Caki2 (cell line): ENCODE data around the gene TMEM59. TPM values are rescaled to one million over a fixed set of nuclear protein-coding genes. Genes with fewer than 3 reads are reported as not detected.
"Not testable (repeated sequence)": the region's sequence is repeated elsewhere in the genome, so short reads cannot be mapped to it uniquely, and the experiment has no call there.

Experiments used
- DNase-seq: peaks from one replicate; pipeline ENCODE4 v3.0.0-alpha.2; 2015; ENCODE audit warnings: low read depth
- in situ Hi-C: cut with HindIII; loops from 2 replicates; pipeline ENCODE4 v1.10.0; 2016; ENCODE audit warnings: low sequenced_read_pairs, low pct_unique_long_range_greater_than_20kb, mixed read lengths
- total RNA-seq: library from RNA; depleted of rRNA; stranded (reverse); fragments of >200 nt; shearing (Covaris generic); gene quantifications from 2 replicates; pipeline ENCODE4 v1.2.3, GENCODE V29; 2014; ENCODE audit warnings: low replicate concordance; rRNA removed

TMEM59 gene, protein sequence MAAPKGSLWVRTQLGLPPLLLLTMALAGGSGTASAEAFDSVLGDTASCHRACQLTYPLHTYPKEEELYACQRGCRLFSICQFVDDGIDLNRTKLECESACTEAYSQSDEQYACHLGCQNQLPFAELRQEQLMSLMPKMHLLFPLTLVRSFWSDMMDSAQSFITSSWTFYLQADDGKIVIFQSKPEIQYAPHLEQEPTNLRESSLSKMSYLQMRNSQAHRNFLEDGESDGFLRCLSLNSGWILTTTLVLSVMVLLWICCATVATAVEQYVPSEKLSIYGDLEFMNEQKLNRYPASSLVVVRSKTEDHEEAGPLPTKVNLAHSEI
- total RNA-seq: 109 and 146 TPM in 2 replicates

DNA sequence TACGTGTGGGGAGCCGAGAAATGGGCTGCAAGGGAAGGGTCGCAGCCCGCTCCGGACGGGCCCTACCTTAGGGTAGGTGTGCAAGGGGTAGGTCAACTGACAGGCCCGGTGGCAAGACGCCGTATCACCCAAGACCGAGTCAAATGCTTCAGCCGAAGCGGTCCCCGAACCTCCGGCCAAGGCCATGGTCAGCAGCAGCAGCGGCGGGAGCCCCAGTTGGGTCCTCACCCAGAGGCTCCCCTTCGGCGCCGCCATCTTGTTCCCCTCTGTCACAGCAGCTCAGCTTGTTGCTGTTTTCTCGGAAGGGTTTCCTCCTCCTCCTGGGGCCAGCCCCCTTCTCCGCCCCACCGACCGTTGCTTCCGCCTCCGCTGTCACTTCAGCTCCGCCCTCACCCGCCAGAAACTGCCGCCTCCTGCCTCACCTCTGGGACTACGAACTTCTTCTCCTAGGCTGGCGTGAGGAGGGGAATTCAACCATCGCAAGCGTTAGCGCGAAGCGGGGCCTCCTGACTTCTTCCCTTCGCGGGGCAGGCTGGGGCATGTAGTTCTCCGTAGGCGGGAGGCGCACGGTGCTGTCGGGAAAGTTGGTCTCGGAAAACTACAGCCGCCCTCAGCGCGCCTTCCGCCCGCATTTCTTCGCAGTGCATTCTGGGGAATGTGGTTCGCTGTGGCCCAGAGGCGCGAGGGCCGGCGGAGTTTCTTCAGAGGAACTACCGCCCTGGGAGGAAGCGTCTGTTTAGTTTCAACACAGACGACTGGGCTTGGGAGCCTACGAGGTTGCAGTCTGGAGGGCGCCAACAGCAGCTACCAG, at the start of gene TMEM59, which contains the start of gene TCEANC2:
Gene TMEM59, minus strand, starts transcription at position 271 of the 811 bp plus-strand sequence. Its CDS starts 16 bp downstream, at position 255.
Gene TCEANC2, plus strand, starts transcription at position 675 of the 811 bp plus-strand sequence. CDS start 815 bp downstream, outside the sequence.
- in situ Hi-C loops: no loop called here

GRCh38 chr1:54100500-54100899, 47.5 kb upstream of the TMEM59 start:
- no peak for DNase-seq
- in situ Hi-C loops: no loop called here

More for the DNA sequence above, at the start of gene TMEM59, which contains the start of gene TCEANC2:
- peak; percentile 100 for DNase-seq

- in situ Hi-C loops: no loop called here
- no peak for DNase-seq
Measured at GRCh38 chr1:54099061-54099610, 46.1 kb upstream of the TMEM59 start.

- no peak for DNase-seq
- in situ Hi-C loops: no loop called here
Measured at GRCh38 chr1:54096877-54097240, 43.9 kb upstream of the TMEM59 start.

- no peak for DNase-seq
- in situ Hi-C loops: no loop called here
Measured at GRCh38 chr1:54096227-54096876, 43.3 kb upstream of the TMEM59 start.

- in situ Hi-C loops: no loop called here
- no peak for DNase-seq
Measured at GRCh38 chr1:54095546-54096226, 42.7 kb upstream of the TMEM59 start.

GRCh38 chr1:54094730-54095105, 41.7 kb upstream of the TMEM59 start:
- in situ Hi-C loops: not testable (repeated sequence)

DNA sequence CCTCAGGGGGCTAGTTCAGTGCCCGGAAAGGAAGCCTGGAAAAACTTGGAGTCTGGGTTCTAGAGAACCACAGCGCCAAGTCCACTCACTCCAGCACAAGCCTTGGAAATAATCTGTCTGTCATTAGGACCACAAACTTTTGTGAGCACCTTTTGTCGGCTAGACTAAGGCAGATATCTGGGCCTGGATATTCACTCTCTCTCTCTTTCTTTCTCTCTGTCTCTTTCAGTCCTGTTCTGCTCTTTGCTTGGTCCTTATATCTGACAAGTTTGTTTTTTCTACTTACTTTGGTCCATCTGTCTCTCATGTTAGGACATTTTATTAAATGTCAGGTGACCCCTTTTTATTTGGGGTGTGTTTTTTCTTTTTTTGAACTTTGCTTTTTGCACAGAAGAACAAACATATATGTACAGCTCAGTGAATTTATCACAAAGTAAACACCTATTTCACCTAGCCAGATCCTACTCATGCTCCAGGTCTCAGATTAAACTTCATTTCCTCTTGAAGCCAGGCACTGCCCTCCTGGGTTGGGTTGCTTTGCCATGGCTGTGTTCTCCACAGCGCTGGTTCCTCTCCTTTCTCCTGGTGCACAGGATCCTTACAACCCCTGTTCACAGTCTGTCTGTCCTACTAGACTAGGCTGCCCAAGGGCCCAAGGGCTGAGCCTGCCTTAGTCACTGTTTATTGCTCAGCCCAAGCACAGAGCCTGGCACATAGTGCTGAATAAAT, 41.2 kb upstream of the TMEM59 start:
- in situ Hi-C loops: no loop called here
- DNase-seq: no peak

More at GRCh38 chr1:54094730-54095105, 41.7 kb upstream of the TMEM59 start:
- not testable (repeated sequence) for DNase-seq

GRCh38 chr1:54091666-54092065, 38.7 kb upstream of the TMEM59 start:
- DNase-seq: no peak
- in situ Hi-C loops: no loop called here

DNA sequence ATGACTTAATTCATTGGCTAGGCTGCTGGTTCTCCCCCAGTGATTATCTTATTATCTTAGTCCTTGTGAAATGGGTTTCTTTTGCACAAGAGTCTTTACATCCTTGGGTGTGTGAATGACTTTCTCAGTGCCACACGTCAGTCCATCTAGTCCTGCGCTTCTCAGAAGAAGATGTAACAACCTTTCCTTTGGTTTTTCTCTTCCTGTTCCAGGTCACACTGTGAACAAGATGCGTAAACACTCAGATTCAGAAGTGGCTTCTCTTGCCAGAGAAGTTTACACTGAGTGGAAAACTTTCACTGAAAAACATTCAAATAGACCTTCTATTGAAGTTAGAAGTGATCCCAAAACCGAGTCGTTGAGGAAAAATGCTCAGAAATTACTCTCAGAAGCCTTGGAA, 35.4 kb upstream of the TMEM59 start:
- DNase-seq: no peak
- in situ Hi-C loops: no loop called here

DNA sequence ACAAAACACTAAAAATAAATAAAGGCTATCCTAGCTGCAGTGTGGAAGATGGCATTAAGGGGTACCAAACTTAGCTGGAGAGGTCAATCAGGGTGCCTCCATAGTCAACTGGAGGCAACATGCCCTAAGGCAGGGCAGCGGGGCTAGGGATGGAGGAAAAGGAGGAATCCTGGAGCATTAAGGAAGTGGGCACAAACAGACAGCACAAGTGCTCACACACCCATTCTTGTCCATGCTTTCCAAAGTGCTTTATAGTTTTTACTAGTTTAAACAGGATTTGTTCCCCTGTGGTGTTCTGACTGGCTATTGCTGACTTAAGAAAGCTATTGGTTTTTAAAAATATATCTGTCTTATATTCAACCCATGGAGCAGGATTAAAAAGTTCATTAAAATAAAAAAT, 33.8 kb upstream of the TMEM59 start:
- in situ Hi-C loops: no loop called here
- DNase-seq: no peak

DNA sequence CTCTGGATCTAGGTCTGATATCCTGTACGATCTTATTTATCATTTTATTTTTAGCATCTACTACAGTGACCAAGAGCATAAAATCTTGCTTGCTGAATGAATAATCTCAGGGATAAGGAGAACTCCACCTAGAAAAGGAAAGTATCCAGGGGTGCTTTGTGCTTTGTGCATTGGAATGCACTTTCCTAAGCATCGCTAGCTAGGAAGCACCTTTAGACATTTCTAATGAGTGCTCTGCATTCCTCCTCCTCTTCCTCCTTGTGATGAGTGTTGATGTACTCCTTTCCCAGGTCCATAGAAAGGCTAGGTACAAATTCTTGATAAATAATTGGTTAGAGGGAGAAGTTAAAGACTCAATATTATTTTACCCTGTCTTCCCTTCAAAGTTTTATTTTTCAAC, 31.8 kb upstream of the TMEM59 start:
- DNase-seq: no peak
- in situ Hi-C loops: no loop called here

DNA sequence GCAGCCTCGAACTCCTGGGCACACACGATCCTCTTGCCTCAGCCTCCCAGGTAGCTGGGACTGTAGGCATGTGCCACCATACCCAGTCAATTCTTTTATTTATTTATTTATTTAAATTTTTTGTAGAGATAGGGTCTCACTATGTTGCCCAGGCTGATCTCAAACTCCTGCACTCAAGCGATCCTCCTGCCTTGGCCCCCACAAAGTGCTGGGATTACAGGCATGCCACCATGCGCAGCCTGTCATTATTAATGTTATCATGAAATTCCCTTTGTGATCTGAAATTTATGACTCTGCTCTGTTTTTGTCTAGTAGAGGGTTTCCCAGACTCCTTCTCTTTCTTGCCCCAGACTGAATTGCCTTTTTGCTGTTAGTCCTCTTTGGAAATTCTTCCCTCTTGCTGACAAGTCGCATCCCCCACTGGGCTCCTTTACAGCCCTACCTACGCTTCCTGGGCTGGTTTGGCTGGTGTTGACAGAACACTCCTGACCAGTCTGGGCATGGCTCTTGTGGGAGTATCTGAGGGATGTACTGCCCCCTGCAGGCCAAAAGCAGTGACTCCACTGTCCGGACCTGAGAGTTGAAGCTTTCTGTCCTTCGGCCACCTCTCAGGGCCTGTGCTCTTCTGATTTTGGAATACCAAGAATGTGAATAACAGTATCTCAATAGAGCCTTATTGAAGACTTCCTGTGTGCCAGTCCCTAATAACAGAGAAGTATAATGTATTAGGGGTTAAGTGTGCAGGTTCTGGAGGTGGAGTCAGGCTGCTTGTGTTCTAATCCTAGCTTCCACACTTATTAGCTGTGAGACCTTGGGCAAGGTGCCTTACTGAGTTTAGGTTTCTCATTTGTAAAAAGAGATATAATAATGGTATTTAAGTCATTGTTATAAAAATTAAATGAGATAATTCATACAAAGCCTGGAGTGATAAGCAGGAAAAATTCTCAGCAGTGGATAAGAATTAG, 28.6 kb upstream of the TMEM59 start:
- in situ Hi-C loops: no loop called here
- DNase-seq: peak; percentile 33

DNA sequence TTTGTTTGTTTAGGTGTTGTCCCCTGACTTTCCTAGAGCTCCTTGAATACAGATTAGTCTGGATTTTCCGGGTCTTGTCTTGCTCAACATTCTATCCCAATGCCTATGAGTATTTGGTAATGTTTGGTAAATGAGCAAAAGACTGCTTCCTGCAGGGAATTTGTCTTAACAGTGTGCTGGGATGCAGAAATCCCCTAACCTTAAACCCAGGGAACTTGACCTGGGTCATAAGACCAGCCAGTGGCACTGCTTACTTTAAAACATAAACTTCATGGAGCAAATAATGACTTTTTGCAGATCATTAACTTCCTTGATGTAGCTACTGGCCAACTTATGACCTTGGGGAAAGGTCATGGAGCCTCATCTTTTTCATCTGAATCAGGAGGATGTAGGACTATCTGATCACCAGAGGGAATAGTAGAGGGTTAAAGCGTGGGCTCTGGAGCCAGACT, 27.6 kb upstream of the TMEM59 start:
- DNase-seq: peak; percentile 7
- in situ Hi-C loops: no loop called here

GRCh38 chr1:54077359-54077758, 24.4 kb upstream of the TMEM59 start:
- DNase-seq: no peak
- in situ Hi-C loops: no loop called here

DNA sequence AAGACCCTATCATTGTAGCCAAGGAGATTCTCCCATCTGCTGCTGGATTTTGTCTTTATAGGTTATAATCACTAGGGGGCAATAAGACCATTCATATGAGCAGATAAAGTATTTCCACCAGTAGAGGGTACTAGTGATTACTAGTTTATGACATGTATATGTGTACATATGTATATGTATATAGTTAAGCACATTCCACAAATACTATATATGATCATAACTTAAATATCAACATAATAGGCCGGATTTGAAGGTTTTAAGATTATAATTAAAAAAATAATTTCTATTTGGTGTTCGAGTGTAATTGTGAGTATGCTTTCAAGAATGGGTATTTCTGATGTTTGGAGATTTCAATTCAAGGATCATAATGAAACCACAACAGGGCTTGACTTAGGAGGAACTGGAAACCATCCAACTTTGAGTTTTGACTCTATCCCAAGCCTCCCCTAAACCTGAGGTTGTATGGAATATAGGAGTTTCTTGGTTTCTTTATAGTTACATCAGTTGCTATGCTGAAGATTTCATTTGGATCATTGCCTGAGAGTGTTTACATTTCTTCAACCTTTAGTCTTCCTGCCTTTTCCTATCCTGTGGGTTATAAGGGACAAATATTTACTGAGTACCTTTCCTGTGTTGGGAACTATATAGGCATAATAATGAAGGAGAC, 17.3 kb upstream of the TMEM59 start:
- in situ Hi-C loops: no loop called here
- DNase-seq: peak; percentile 37
